Astrocyte (in vitro differentiated cells and primary cell): ENCODE measurements around the gene TRIM44. TPM values are rescaled to one million over a fixed set of nuclear protein-coding genes. Genes with fewer than 3 reads are reported as not detected.
A peak's percentile ranks its signal among the peaks of the same experiment; 100 is the strongest.

Experiments used
- DNase-seq: peaks from one replicate; pipeline ENCODE4 v3.0.0-alpha.2; 2010; ENCODE audit warnings: low read depth
- FAIRE-seq: peaks from 2 replicates; lab custom pipeline; 2011; peaks lifted over from hg19 to GRCh38; lab: Jason Lieb, UNC
- H2AFZ ChIP-seq: 2 replicates; pipeline ENCODE4 v1.6.0; 2012; ENCODE audit warnings: low read depth, low read length, inconsistent platforms
- H3K27ac ChIP-seq: 2 replicates; pipeline ENCODE4 v1.5.1; 2011; ENCODE audit warnings: low read depth, low read length, inconsistent platforms
- H3K27me3 ChIP-seq: 2 replicates; pipeline ENCODE4 v1.6.0; 2011; ENCODE audit warnings: low read length, inconsistent platforms; ENCODE audit not compliant: insufficient read depth
- H3K36me3 ChIP-seq: 2 replicates; pipeline ENCODE4 v1.5.1; 2011; ENCODE audit warnings: low read length, inconsistent platforms; ENCODE audit not compliant: insufficient read depth
- H3K4me1 ChIP-seq: 2 replicates; pipeline ENCODE4 v1.5.1; 2011; ENCODE audit warnings: low read length, inconsistent platforms; ENCODE audit not compliant: insufficient read depth
- H3K4me2 ChIP-seq: 2 replicates; pipeline ENCODE4 v1.6.0; 2012; ENCODE audit warnings: low read length, inconsistent platforms
- H3K4me3 ChIP-seq: 2 replicates; pipeline ENCODE4 v1.5.1; 2011; ENCODE audit warnings: low read depth, mild to moderate bottlenecking, low read length, inconsistent platforms; ENCODE audit not compliant: insufficient read depth
- H3K79me2 ChIP-seq: 2 replicates; pipeline ENCODE4 v1.6.0; 2012; ENCODE audit warnings: mild to moderate bottlenecking, low read length, inconsistent platforms; ENCODE audit not compliant: insufficient read depth
- H3K9ac ChIP-seq: 2 replicates; pipeline ENCODE4 v1.6.0; 2012; ENCODE audit warnings: mild to moderate bottlenecking, low read length, inconsistent platforms
- H3K9me3 ChIP-seq: 2 replicates; pipeline ENCODE4 v1.5.1; 2012; ENCODE audit warnings: low read depth, mild to moderate bottlenecking, low read length, inconsistent platforms; ENCODE audit not compliant: insufficient read depth
- H4K20me1 ChIP-seq: 2 replicates; pipeline ENCODE4 v1.6.0; 2012; ENCODE audit warnings: low read length, inconsistent platforms; ENCODE audit not compliant: insufficient read depth
- H3K27ac Mint-ChIP-seq: one replicate; pipeline ENCODE4 v1.8.0; 2021; ENCODE audit warnings: mild to moderate bottlenecking, mixed read lengths; ENCODE audit not compliant: unreplicated experiment
- H3K27me3 Mint-ChIP-seq: one replicate; pipeline ENCODE4 v1.8.0; 2021; ENCODE audit warnings: low read depth, mixed read lengths; ENCODE audit not compliant: unreplicated experiment
- H3K36me3 Mint-ChIP-seq: one replicate; pipeline ENCODE4 v1.8.0; 2021; ENCODE audit warnings: low read depth, mixed read lengths; ENCODE audit not compliant: unreplicated experiment
- H3K4me1 Mint-ChIP-seq: one replicate; pipeline ENCODE4 v1.8.0; 2021; ENCODE audit warnings: low read depth, mixed read lengths; ENCODE audit not compliant: unreplicated experiment
- H3K4me3 Mint-ChIP-seq: one replicate; pipeline ENCODE4 v1.8.0; 2021; ENCODE audit warnings: mild to moderate bottlenecking, moderate library complexity, mixed read lengths; ENCODE audit not compliant: unreplicated experiment
- H3K9me3 Mint-ChIP-seq: one replicate; pipeline ENCODE4 v1.8.0; 2021; ENCODE audit warnings: mild to moderate bottlenecking, mixed read lengths; ENCODE audit not compliant: unreplicated experiment
- EZH2 ChIP-seq: IDR thresholded peaks from 2 replicates; pipeline ENCODE4 v1.6.1; 2012; ENCODE audit warnings: mild to moderate bottlenecking, low read length, inconsistent platforms; ENCODE audit not compliant: insufficient read depth
- total RNA-seq: library from RNA; stranded (reverse); gene quantifications from 2 replicates; pipeline ENCODE4 v1.2.1, GENCODE V29; 2021
- TF ChIP-seq, protein P1 (sequence below): IDR thresholded peaks from 2 replicates; pipeline ENCODE4 v1.5.1; 2011; ENCODE audit warnings: low read depth, mild to moderate bottlenecking, inconsistent platforms, low read length, moderate library complexity; ENCODE audit not compliant: insufficient read depth

Gene TRIM44
- total RNA-seq, 1 donor from 2014 or later, result 61.0 TPM

DNA sequence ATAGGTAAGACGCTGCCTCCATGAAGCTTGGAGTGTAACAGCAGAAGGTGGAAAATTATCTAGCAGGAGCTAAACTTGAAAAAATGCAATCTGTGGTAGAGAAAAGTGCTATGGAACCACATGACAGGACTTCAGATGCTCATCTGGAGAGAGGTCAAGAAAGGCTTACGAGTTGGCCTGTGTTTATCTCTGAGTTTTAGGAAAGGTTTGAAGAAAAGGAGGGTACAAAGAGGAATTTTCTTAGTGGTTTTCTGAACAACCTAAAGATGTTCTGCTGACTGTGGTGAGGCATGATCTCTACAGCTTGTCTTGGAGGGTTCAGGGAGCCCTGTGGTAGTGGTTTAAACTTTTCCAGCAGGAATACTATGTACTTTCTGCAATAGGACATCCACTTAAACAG is 36.1 kb upstream of the TRIM44 start:
- no peak overlapping the region for H3K9ac ChIP-seq
- FAIRE-seq (no peak), DNase-seq (no peak)
- peak overlapping the region; percentile 45 for H3K27ac Mint-ChIP-seq
- no peaks in the 10 kb centered on the region for H3K27me3 Mint-ChIP-seq
- H3K36me3 ChIP-seq, result no peaks in the 10 kb centered on the region
- no peaks in the 10 kb centered on the region for H3K79me2 ChIP-seq
- TF ChIP-seq, protein P1, sequence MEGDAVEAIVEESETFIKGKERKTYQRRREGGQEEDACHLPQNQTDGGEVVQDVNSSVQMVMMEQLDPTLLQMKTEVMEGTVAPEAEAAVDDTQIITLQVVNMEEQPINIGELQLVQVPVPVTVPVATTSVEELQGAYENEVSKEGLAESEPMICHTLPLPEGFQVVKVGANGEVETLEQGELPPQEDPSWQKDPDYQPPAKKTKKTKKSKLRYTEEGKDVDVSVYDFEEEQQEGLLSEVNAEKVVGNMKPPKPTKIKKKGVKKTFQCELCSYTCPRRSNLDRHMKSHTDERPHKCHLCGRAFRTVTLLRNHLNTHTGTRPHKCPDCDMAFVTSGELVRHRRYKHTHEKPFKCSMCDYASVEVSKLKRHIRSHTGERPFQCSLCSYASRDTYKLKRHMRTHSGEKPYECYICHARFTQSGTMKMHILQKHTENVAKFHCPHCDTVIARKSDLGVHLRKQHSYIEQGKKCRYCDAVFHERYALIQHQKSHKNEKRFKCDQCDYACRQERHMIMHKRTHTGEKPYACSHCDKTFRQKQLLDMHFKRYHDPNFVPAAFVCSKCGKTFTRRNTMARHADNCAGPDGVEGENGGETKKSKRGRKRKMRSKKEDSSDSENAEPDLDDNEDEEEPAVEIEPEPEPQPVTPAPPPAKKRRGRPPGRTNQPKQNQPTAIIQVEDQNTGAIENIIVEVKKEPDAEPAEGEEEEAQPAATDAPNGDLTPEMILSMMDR, result no peak
- TF ChIP-seq EZH2, result no peak
- no peak overlapping the region for H3K4me3 ChIP-seq
- no peaks in the 10 kb centered on the region for H3K27me3 ChIP-seq
- no peaks in the 10 kb centered on the region for H3K9me3 Mint-ChIP-seq
- peaks cover 61% of the 10 kb centered on the region for H3K4me1 Mint-ChIP-seq
- no peak overlapping the region for H2AFZ ChIP-seq
- no peaks in the 10 kb centered on the region for H4K20me1 ChIP-seq
- no peak overlapping the region for H3K4me2 ChIP-seq
- H3K4me3 Mint-ChIP-seq, result no peak overlapping the region
- H3K9me3 ChIP-seq, result no peaks in the 10 kb centered on the region
- H3K4me1 ChIP-seq, result peaks cover 41% of the 10 kb centered on the region
- H3K36me3 Mint-ChIP-seq, result no peaks in the 10 kb centered on the region
- H3K27ac ChIP-seq, result no peak overlapping the region

DNA sequence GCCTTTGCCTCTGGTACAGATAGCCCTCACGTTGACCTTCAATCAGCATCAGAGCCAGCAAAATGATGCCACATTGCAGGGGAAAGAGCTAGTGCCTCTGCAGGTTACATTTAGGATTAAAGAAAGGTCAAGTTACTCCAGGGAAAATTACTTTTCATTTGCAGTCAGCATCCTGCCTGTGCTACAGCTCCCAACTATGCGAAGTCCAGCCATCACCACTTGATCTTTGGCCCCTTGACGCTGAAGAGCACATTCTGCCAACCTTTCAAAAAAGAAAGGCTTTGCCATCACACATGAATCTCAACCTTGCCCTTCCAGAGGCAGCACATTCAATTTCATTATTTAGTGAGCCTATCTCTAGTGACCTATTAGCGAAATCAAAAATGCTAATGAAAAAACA is 33.1 kb upstream of the TRIM44 start:
- Histone ChIP-seq H3K36me3 (no peaks in the 10 kb centered on the region), H3K9me3 (no peaks in the 10 kb centered on the region), H3K27me3 (no peaks in the 10 kb centered on the region), H3K79me2 (no peaks in the 10 kb centered on the region), H3K4me2 (peak overlapping the region; percentile 71), H2AFZ (no peak overlapping the region), H3K9ac (no peak overlapping the region), H3K4me3 (no peak overlapping the region), H3K27ac (no peak overlapping the region), H4K20me1 (no peaks in the 10 kb centered on the region), H3K4me1 (peaks cover 13% of the 10 kb centered on the region)
- H3K36me3 Mint-ChIP-seq, result no peaks in the 10 kb centered on the region
- H3K27me3 Mint-ChIP-seq, result no peaks in the 10 kb centered on the region
- no peak for TF ChIP-seq EZH2
- TF ChIP-seq, protein P1, result no peak
- no peak for DNase-seq
- peak overlapping the region; percentile 81 for H3K27ac Mint-ChIP-seq
- H3K4me3 Mint-ChIP-seq, result no peak overlapping the region
- peaks cover 38% of the 10 kb centered on the region for H3K4me1 Mint-ChIP-seq
- no peak for FAIRE-seq
- no peaks in the 10 kb centered on the region for H3K9me3 Mint-ChIP-seq

DNA sequence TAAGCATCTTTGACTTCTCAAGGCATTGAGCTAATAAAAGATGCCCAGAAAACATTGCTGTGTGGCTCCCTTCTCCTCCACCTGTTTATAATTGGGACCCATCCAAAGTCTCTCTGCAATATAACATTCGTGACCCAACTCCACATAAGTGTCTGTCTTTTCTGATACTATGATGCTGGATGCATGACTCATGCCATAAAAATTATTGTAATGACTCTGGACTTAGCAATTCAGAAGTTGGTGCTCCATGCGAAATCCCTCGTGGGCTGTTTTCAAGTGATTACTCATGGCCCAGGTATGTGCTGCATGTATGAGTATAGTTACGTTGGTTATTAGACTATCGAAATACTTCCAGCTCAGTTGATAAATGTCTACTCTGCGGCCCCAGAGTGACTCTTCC is 32.7 kb upstream of the TRIM44 start:
- Mint-ChIP-seq H3K27me3 (no peaks in the 10 kb centered on the region), H3K36me3 (no peaks in the 10 kb centered on the region), H3K4me1 (peaks cover 38% of the 10 kb centered on the region), H3K27ac (peak overlapping the region; percentile 81), H3K9me3 (no peaks in the 10 kb centered on the region), H3K4me3 (peak overlapping the region; percentile 27)
- H3K9me3 ChIP-seq, result no peaks in the 10 kb centered on the region
- no peaks in the 10 kb centered on the region for H3K36me3 ChIP-seq
- H4K20me1 ChIP-seq, result no peaks in the 10 kb centered on the region
- no peaks in the 10 kb centered on the region for H3K27me3 ChIP-seq
- FAIRE-seq (peak; percentile 96), DNase-seq (peak; percentile 99)
- no peak for TF ChIP-seq EZH2
- TF ChIP-seq, protein P1, result no peak
- peak overlapping the region; percentile 13 for H3K9ac ChIP-seq
- peak overlapping the region; percentile 66 for H3K27ac ChIP-seq
- no peak overlapping the region for H3K4me3 ChIP-seq
- H3K4me2 ChIP-seq, result peak overlapping the region; percentile 71
- H3K4me1 ChIP-seq, result peaks cover 13% of the 10 kb centered on the region
- no peak overlapping the region for H2AFZ ChIP-seq
- H3K79me2 ChIP-seq, result no peaks in the 10 kb centered on the region
